Hematopoietic multipotent progenitor cell (in vitro differentiated cells): ENCODE data around the gene XRCC5. TPM values are rescaled to one million over a fixed set of nuclear protein-coding genes. Genes with fewer than 3 reads are reported as not detected.
"Not testable (repeated sequence)": the region's sequence is repeated elsewhere in the genome, so short reads cannot be mapped to it uniquely, and the experiment has no call there.

Source experiments
- DNase-seq, 3 donors: peaks; one replicate each; pipeline ENCODE4 v3.0.0-alpha.2; 2011 to 2015; ENCODE audit warnings: low read depth in 2 of 3, low spot score in 2 of 3
- total RNA-seq: library from RNA; depleted of rRNA; stranded (reverse); fragments of >200 nt; gene quantifications from one replicate; pipeline ENCODE4 v1.2.3, GENCODE V29; 2012

Gene XRCC5
- total RNA-seq, 1 donor: 118 TPM

DNA sequence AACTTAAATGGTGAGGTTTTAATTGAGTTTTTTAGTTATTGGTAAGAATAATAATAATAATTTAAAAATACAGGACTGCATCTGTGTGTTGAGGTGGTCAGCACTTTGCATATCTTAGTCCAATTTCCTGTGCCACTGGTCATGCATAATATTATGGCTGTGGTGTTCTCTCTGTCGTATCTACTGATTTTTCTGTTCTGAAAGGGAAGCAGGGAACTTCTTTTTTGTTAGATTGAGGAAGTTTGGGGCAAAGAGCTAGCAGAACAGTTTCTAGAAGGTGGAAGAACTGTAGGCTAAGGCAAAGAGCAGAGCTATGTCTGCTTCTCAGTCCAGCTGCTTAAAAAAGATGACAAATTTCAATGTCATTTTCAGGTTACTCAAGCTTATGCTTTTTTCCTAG is 74.3 kb downstream of the XRCC5 start:
- DNase-seq: peak in 1 of 3 donors; percentile 39

- peak in 2 of 3 donors; percentile 30 to 44 for DNase-seq
Measured at GRCh38 chr2:216188559-216188850, 79.4 kb downstream of the XRCC5 start.

DNA sequence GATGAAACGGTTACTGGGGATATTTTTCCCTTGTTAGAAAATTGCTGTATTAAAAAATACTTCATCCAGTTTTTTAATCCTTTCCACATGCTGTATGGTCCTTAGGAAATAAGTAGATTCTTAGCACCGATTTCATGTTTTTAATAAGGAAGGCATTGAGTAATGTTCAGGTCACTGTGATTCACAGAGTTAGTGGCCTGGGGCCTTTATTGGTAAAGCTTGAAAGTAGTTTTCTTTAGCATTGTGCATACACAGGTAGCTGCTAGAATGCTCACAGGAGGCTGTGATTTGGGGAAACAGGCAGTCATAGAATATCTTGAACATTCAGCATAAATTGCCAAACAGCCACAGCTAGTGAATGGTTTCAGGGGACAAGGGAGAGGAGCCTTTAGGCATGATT is 79.8 kb downstream of the XRCC5 start:
- no peak for DNase-seq

DNA sequence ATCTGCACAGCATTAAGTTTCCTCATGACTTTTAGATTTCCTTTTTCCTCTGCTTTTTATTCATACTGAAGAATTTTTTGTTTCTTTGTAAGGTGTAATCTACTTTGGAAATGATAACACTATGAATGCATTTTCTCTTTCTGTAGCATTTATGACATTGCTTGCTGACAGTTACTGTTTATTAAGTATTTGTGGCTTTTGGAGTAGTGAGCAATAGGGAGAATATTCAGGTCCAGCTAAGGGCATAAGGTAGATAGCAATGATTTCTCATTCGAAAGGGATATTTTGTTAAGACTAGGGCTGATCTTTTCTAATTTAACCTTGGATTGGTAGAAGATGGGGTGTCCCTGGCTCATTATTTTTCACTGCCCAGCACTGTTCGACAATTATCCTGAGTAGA is 80.3 kb downstream of the XRCC5 start:
- no peak for DNase-seq

DNA sequence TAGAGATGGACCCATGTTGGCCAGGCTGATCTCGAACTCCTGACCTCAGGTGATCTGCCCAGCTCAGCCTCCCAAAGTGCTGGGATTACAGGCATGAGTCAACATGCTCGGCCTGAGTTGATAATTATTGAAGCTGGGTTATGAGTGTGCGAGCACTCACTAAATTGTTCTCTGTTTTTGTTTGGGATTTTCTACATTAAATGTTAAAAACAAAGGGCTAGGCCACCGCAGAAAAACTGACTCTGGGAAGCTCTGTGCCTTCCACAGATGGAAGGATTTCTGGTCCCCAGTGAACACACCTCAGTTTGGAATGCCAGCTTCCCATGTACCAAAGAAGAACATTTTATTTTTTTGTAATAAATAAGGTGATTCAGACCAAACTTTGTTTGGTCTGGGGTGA is 83.0 kb downstream of the XRCC5 start:
- DNase-seq: no peak

DNA sequence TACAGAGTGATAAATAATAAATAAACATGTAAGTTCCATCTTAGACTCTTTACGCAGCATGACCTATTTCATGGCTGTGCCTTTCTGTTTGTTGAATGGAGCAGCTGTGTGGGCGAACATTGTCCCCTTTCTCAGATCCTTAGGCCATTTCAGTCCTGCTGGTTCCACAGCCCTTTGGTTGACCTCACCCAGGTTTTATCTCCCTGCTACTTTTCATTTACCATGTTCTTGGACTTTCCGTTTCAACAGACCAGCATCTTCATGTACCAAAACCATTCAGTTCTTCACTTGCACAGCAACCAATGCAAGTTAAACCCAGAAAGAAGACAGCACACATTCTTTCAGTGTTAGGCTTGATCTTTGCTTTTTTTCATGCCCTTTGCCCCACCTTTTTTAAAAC is 83.8 kb downstream of the XRCC5 start:
- DNase-seq: no peak

- no peak for DNase-seq
Measured at GRCh38 chr2:216194013-216194412, 84.9 kb downstream of the XRCC5 start.

DNA sequence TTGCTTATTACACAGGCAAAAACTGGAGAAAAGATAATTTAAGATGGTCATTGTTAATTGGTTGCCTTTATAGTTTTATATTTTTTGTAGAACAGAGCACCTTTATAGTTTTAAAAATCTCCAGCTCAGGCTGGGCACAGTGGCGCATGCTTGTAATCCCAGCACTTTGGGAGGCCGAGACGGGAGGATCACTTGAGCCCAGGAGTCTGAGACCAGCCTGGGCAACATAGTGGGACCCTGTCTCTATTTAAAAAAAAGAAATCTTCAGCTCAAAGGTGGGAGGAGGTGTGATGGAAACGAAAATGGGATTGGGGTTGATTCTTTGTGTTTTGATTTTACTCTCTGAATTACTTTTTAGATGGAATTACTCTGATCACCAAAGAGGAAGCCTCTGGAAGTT is 85.4 kb downstream of the XRCC5 start:
- no peak for DNase-seq

GRCh38 chr2:216195565-216196029 is 86.4 kb downstream of the XRCC5 start:
- no peak for DNase-seq

GRCh38 chr2:216201692-216202306 is 92.7 kb downstream of the XRCC5 start:
- no peak for DNase-seq

GRCh38 chr2:216202626-216203250 is 93.6 kb downstream of the XRCC5 start:
- DNase-seq: no peak

DNA sequence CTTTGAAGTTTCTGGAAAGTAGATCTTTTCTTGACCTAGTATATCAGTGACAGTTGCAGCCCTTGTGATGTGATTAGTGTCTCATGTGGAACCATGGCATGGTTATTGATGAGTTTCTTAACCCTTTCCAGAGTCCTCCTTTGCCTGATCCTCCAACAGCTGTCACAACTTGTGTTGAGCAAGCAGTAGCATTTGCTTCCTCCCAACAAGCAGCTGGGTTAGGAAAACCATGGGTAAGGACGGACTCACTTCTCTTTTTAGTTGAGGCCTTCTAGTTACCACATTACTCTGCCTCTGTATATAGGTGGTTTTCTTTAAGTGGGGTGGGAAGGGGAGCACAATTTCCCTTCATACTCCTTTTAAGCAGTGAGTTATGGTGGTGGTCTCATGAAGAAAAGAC is 96.3 kb downstream of the XRCC5 start:
- DNase-seq: no peak

GRCh38 chr2:216206041-216206703 is 97.0 kb downstream of the XRCC5 start:
- DNase-seq: no peak

DNA sequence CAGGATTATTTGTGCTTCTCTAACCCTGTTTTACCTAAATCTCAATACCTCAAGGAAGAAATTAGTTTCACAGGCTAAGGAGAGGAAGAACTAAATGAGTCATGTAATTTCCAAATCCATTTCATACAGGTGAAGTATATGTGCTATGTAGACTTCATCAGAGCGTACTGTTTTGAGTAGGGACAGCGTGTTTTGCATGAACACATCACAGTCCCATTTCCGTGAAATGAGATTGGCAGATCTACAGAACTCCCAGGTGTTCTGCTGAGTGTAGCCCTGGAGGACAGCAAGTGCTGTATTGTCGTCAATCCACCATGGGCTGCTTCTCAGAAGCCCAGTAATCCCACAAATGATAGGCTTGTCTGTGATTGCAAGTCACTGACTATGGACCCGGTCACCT is 97.7 kb downstream of the XRCC5 start:
- DNase-seq: no peak

DNA sequence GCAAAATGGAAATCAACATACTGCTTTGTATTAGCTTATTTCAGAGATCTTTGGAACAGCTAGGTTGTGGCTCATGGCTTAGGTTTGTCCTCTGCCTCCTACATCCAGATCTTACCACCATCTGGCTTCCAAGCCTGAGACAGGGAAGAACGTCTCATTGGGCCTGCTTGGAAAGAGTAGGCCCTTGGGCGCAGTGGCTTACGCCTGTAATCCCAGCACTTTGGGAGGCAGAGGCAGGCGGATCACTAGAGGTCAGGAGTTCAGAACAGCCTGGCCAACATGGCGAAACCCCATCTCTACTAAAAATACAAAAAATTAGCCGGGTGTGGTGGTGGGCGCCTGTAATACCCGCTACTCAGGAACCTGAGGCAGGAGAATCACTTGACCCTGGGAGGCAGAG is 99.5 kb downstream of the XRCC5 start:
- not testable (repeated sequence) for DNase-seq

- DNase-seq: peak in 1 of 3 donors; percentile 26
Measured at GRCh38 chr2:216210701-216211540, 101.8 kb downstream of the XRCC5 start.

- DNase-seq: no peak
Measured at GRCh38 chr2:216211614-216212145, 102.5 kb downstream of the XRCC5 start.

DNA sequence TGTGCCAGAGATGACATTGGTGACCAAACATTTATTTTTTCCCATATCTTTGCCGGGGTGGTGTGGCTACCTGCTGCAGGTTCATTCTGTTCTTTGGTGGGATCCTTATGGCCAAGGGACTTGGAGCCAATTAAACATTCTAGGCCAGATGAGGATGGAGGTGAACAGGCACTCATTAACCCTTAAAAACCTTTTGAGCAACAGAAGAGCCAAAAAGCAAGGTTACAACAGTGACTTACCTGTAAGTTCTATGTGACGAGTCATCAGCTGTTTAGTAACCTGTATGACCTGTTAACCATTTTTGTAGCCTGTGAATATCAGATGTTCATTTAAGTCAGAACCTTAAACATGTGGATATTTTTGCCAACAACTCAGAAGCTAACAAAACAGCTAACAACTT is 105.6 kb downstream of the XRCC5 start:
- no peak for DNase-seq

DNA sequence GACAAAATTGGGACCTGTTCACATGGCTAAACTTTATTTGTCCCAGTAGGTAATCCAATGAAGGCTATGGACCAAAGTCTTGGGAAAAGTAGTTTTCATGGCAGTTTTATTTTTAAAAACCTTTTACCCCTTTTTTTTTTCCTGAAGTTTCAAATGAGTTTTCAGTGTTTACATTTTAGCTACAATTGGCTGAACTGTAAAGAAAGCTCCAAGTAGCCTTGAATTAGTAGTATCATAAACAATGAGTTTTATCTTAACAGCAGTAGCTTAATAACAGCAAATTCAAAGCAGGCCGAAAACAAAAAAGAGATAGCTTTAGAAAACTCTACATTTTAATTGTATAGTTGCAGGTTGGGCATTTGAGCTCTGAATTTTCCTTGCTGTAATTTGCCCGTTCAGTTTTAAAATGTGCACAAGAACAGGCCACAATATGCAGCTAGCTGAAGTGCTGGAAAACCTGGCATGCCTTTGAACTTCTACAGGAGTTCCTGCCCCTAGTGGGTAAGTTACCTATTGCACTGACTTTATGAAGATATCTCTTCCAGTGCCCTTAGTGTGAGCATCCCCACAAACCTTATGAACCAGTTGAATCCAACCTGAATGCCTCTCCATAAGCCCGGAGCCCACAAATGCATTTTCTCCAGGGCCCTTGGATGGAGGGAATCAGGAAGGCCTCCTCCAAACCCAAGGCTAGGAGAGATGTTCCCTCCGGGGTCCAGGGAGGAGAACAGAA is 106.7 kb downstream of the XRCC5 start:
- peak in 1 of 3 donors; percentile 15 for DNase-seq
